ENCODE results near the gene FHAD1. TPM values are rescaled to one million over a fixed set of nuclear protein-coding genes. Genes with fewer than 3 reads are reported as not detected.

FHAD1 gene
- polyA plus RNA-seq, 5 donors, result 1.5 to 4.5 (median 3.8) TPM

DNA sequence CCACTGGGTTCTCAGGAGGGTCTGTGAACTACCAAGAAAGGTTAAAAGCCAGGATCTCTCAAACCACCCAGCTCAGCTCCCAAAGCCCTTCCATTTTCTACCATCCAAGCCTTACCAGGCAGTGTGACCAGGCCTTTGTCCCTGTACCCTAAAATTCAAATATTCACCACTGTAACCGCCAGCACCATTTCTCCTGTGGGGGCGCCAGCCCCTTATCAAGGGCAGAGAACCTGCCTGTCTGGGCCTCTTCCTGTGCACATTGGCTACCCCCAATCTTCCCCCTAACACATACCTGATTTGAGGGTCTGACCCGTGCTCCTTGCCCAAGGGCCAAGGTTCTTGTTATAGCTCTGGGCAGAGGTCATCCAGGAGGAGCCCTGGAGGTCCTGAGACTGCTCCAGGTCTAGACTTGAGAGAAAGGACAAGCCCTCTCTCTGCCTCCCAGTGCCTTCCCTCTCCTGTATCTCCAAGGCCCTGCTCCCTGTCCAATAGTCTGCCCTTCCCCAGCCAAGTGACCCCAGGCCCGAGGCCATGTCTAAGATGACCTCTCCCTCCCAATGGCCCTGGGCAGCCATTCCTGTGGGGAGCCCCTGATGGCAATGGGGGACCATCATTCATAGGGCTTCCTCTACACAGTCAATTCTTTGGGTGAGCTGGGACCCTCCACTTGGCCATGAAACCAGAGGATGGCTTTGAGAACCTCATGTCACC lies 78.5 kb downstream of the FHAD1 start:
- no peak for DNase-seq

- DNase-seq, result no peak
Measured at GRCh38 chr1:15326691-15327588, 79.9 kb downstream of the FHAD1 start.

GRCh38 chr1:15328351-15329103 lies 81.5 kb downstream of the FHAD1 start:
- peak; percentile 73 to 80 for DNase-seq

DNA sequence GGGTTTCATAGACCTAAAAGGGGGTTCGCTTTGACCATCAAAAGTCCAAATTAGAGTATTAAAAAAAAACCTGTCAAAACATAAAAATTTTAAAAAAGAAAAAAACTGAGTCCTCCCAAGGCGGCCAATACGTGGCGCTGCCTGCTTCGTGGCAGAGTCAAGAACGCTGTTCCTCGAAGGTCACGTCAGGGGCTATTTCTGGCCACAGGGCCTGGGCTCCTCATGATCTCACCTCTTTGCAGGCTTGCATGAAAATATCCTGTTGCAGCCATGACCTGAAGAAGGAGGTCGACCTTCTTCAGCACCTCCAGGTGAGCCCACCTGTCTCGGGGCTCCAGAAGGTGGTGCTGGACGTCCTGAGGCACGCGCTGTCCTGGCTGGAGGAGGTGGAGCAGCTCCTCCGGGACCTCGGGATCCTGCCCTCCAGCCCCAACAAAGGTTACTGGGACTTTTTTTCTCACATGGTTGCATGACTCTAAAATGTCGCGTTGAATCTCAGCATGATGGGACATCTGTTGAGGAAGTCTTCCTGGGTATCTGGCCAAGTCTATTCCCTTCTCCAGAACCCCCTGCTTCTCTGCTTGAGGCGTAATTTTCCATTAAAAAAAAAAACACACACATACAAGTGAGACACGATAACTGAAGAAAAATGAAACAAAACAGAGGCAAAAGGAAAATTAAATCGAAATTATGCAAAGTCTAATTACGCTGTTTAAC lies 82.2 kb downstream of the FHAD1 start:
- DNase-seq, result no peak

DNA sequence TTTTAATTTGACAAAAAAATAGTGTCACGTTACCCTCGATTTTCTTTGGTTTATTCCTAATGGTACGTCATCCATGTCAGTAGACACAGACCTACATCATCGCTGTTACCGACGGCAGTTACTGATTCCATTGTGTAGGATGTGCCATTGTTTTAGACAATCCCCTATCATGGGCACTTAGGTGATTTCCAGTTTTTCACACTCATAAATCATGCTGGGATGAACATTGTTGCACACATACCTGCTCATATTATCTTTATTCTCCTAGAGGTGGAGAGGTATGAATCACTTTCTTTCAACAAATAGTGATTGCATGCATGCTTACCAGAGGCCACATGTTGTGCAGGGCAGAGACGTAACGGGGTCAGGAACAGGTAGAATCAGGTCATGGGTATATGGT lies 83.0 kb downstream of the FHAD1 start:
- DNase-seq, result no peak

- no peak for DNase-seq
Measured at GRCh38 chr1:15331180-15331579, 84.2 kb downstream of the FHAD1 start.

DNA sequence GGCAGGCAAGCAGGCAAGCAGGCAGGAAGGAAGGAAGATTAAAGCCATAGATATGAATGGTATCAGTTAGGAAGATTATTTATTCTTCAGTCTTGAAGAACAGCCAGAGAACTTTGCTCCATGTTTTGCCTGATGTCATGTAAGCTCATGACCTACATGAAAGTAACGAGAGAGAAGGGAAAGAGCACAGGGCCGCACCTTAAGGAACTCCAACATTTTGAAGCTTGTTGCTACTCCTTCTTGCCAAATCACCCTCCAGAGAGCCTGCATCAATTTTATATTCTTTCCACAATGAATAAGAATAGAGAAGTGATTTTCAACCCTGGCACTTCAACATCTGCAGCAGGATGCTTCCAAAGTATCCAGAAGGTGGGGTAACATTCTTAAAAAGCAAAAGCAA lies 84.7 kb downstream of the FHAD1 start:
- DNase-seq, result no peak

- DNase-seq, result no peak
Measured at GRCh38 chr1:15332525-15332924, 85.5 kb downstream of the FHAD1 start.

- DNase-seq, result no peak
Measured at GRCh38 chr1:15332952-15333715, 86.1 kb downstream of the FHAD1 start.

DNA sequence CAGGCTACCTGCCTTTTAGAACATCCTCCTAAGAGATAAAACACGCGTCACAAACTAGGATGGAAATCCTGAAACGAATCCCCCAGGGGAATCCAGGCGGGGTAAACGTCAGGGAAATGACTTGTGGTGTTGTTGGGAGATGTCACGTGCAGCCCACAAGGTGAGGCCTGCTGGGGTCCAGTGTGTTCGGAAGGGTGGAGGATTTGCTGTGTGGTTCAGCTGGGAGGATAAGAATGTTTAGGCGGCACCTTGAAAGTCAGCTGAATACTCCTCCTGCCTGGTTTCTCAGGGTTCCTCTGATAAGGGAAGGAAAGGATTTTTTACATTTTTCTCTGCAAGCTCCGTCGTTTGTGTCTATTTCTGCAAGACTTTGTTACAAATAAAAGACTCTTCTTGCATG lies 88.0 kb downstream of the FHAD1 start:
- DNase-seq, result no peak

- no peak for DNase-seq
Measured at GRCh38 chr1:15336866-15337265, 89.8 kb downstream of the FHAD1 start.

DNA sequence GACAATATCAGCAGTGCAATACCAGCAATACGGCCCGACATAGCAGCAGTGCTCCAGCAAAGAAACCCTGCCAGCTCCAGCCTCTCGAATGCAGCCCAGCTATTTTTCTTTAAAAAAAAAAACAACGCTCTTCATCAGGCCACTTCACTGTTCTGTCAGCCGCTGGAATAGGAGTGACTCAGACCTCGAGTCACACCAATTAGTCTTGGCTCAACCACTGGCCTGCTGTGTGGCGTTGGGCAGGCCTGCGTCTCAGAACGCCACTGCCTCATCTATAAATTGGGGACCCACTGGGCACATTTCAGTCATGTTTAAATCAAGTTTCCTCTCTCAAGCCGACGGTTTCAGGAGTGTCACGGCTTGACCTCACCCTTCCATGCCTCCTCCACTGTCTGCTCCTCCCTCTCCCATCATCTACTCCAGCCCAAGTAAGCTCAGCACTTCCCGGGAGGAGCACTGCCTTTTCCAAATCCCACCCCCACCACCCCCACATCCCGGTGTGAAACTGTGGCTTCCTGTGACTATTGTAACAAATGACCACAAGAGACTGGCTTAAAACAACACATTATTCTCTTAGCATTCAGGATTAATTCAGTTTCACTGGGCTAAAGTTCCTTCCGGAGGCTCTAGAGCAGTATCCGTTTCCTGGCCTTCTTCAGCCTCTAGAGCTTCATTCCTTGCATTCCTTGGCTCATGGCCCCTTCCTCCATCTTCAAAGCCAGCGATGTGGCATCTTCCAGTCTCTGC lies 90.8 kb downstream of the FHAD1 start:
- no peak for DNase-seq

DNA sequence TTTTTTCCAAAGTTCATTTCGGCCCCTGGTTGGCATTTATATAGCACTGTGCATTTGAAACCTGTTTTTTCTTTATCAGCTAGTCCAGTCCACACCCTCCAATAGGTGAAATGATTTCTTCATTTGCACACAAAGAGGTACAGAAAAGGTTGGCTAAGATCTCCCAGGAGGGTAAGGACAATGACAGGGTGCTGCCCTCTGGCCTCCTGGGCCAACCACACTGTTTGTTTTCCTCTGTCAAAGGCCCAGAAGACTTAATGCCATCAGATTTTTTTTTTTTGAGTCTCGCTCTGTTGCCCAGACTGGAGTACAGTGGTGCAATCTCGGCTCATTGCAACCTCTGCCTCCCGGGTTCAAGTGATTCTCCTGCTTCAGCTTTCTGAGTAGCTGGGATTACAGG lies 92.5 kb downstream of the FHAD1 start:
- no peak for DNase-seq

GRCh38 chr1:15341228-15341627 lies 94.2 kb downstream of the FHAD1 start:
- DNase-seq, result no peak

GRCh38 chr1:15341634-15342407 lies 94.8 kb downstream of the FHAD1 start:
- DNase-seq, result no peak

- no peak for DNase-seq
Measured at GRCh38 chr1:15342408-15342967, 95.5 kb downstream of the FHAD1 start.

- no peak for DNase-seq
Measured at GRCh38 chr1:15343099-15343498, 96.1 kb downstream of the FHAD1 start.

GRCh38 chr1:15343729-15344128 lies 96.7 kb downstream of the FHAD1 start:
- peak in 1 of 2 donors; percentile 40 for DNase-seq

DNA sequence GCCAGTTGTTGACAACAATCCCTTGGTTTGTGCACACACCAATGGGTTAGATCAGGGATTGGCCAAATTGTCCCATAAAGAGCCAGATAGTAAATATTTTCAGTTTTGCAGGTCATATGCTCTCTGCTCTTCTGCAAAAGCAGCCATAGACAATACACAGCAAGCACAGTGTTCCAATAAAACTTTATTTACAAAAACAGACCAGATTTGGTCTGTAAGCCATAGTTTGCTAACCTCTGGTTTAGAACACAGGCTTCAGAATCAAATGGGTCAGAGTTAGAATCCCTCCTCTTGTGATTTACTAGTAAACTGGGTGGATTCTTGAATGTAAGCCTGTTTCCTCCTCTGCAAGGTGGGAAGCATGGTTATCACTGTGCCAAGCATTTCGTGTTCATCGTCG lies 97.4 kb downstream of the FHAD1 start:
- DNase-seq, result no peak
